ENCODE data around the gene CDK17. TPM values are rescaled to one million over a fixed set of nuclear protein-coding genes. Genes with fewer than 3 reads are reported as not detected.

CDK17 gene
- total and polyA plus RNA-seq, 2 of the 8 experiments (the other 6 are each of a cell fraction or from before 2014, with no cell fraction given), result 5.8 to 20.0 TPM

DNA sequence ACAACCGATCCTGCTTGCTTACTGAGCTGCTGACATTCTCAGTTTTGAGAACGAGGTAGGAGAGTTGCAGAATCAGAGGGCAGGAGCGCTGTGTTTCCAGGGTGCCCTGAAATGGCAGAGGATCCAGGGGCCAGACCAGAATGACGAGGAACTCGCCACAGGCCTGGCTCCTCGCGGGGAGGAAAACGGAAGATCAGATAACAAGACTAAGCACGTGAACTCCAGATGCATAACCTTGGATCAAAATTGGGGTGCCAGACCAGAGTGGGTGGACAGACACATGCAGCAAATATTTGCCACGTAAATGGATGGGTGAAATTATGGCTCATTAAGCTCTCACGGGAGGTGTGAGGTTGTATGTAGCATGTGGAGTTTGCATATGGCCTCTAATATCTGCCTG lies 159.6 kb downstream of the CDK17 start (continued):
- TF ChIP-seq, protein P1, sequence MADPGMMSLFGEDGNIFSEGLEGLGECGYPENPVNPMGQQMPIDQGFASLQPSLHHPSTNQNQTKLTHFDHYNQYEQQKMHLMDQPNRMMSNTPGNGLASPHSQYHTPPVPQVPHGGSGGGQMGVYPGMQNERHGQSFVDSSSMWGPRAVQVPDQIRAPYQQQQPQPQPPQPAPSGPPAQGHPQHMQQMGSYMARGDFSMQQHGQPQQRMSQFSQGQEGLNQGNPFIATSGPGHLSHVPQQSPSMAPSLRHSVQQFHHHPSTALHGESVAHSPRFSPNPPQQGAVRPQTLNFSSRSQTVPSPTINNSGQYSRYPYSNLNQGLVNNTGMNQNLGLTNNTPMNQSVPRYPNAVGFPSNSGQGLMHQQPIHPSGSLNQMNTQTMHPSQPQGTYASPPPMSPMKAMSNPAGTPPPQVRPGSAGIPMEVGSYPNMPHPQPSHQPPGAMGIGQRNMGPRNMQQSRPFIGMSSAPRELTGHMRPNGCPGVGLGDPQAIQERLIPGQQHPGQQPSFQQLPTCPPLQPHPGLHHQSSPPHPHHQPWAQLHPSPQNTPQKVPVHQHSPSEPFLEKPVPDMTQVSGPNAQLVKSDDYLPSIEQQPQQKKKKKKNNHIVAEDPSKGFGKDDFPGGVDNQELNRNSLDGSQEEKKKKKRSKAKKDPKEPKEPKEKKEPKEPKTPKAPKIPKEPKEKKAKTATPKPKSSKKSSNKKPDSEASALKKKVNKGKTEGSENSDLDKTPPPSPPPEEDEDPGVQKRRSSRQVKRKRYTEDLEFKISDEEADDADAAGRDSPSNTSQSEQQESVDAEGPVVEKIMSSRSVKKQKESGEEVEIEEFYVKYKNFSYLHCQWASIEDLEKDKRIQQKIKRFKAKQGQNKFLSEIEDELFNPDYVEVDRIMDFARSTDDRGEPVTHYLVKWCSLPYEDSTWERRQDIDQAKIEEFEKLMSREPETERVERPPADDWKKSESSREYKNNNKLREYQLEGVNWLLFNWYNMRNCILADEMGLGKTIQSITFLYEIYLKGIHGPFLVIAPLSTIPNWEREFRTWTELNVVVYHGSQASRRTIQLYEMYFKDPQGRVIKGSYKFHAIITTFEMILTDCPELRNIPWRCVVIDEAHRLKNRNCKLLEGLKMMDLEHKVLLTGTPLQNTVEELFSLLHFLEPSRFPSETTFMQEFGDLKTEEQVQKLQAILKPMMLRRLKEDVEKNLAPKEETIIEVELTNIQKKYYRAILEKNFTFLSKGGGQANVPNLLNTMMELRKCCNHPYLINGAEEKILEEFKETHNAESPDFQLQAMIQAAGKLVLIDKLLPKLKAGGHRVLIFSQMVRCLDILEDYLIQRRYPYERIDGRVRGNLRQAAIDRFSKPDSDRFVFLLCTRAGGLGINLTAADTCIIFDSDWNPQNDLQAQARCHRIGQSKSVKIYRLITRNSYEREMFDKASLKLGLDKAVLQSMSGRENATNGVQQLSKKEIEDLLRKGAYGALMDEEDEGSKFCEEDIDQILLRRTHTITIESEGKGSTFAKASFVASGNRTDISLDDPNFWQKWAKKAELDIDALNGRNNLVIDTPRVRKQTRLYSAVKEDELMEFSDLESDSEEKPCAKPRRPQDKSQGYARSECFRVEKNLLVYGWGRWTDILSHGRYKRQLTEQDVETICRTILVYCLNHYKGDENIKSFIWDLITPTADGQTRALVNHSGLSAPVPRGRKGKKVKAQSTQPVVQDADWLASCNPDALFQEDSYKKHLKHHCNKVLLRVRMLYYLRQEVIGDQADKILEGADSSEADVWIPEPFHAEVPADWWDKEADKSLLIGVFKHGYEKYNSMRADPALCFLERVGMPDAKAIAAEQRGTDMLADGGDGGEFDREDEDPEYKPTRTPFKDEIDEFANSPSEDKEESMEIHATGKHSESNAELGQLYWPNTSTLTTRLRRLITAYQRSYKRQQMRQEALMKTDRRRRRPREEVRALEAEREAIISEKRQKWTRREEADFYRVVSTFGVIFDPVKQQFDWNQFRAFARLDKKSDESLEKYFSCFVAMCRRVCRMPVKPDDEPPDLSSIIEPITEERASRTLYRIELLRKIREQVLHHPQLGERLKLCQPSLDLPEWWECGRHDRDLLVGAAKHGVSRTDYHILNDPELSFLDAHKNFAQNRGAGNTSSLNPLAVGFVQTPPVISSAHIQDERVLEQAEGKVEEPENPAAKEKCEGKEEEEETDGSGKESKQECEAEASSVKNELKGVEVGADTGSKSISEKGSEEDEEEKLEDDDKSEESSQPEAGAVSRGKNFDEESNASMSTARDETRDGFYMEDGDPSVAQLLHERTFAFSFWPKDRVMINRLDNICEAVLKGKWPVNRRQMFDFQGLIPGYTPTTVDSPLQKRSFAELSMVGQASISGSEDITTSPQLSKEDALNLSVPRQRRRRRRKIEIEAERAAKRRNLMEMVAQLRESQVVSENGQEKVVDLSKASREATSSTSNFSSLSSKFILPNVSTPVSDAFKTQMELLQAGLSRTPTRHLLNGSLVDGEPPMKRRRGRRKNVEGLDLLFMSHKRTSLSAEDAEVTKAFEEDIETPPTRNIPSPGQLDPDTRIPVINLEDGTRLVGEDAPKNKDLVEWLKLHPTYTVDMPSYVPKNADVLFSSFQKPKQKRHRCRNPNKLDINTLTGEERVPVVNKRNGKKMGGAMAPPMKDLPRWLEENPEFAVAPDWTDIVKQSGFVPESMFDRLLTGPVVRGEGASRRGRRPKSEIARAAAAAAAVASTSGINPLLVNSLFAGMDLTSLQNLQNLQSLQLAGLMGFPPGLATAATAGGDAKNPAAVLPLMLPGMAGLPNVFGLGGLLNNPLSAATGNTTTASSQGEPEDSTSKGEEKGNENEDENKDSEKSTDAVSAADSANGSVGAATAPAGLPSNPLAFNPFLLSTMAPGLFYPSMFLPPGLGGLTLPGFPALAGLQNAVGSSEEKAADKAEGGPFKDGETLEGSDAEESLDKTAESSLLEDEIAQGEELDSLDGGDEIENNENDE (IDR thresholded peaks at IDR 0.05; ENCODE audit: insufficient replicate concordance, low read length), result no peak
- TF ChIP-seq KDM4A (IDR thresholded peaks at IDR 0.05; ENCODE audit: low read depth, low read length, severe bottlenecking) (no peak), GABPA (IDR thresholded peaks at IDR 0.05; ENCODE audit: borderline replicate concordance, insufficient read depth, low read length) (no peak), SUZ12 (IDR thresholded peaks at IDR 0.05; ENCODE audit: low read length) (no peak), MAFK (IDR thresholded peaks at IDR 0.05; ENCODE audit: low read depth, low read length) (no peak)
- TF ChIP-seq, protein P2, sequence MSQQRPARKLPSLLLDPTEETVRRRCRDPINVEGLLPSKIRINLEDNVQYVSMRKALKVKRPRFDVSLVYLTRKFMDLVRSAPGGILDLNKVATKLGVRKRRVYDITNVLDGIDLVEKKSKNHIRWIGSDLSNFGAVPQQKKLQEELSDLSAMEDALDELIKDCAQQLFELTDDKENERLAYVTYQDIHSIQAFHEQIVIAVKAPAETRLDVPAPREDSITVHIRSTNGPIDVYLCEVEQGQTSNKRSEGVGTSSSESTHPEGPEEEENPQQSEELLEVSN (IDR thresholded peaks at IDR 0.05), result no peak
- TF ChIP-seq, protein P3, sequence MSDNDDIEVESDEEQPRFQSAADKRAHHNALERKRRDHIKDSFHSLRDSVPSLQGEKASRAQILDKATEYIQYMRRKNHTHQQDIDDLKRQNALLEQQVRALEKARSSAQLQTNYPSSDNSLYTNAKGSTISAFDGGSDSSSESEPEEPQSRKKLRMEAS (IDR thresholded peaks at IDR 0.05), result no peak
